K562 (cell line): Measurements from ENCODE around the gene KAZN.

ENCODE experiments used
- CSDE1 ChIP-seq, 2 experiments: fragments of 450-650 bp; IDR thresholded peaks; 2 replicates each; pipeline ENCODE4 v1.6.1; 2016; ENCODE audit warnings: mild to moderate bottlenecking in 1 of 2
- HMG20A ChIP-seq: fragments of 450-650 bp; formaldehyde crosslinking; conservative IDR thresholded peaks from 2 replicates; pipeline ENCODE4 v1.4.0; 2020; ENCODE audit warnings: mild to moderate bottlenecking, mixed read lengths

- TF ChIP-seq CSDE1 (IDR thresholded peaks at IDR 0.05), result no peak
- no peak for TF ChIP-seq HMG20A (CRISPR knock-in tag)
Observed at GRCh38 chr1:15049067-15049466, 450.6 kb downstream of the KAZN start.
